ENCODE data around the gene UHRF1.

DNA sequence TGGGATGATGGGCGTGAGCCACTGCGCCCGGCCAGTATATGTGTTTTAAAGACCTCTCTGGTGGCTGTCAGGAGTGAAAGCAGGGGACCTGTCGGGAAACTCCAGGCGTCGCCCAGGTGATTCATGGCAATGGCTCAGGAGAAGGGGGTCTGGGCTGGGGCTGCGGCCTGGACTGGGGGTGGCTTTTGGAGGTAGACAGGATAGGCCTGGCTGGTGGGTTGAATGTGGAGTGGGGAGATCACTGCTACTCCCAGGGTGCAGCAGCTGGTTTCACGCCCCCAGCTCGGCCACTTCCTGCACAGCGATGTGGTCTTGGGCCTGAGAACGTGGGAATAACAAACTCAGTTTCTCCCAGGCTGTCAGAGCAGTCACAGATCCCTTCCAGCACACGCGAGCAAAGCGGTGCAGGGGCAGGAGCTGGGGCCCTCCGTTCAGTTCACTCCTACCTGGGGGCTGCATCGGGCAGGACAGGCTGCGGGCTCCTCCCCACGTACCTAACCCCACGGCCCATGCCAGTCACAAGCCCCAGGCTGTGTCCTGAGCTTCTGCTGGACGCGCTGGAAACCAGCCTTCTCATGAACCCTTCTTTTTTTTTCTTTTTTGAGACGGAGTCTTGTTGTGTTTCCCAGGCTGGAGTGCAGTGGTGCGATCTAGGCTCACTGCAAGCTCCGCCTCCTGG, 78.5 kb downstream of the UHRF1 start:
- TF ChIP-seq, protein P1, sequence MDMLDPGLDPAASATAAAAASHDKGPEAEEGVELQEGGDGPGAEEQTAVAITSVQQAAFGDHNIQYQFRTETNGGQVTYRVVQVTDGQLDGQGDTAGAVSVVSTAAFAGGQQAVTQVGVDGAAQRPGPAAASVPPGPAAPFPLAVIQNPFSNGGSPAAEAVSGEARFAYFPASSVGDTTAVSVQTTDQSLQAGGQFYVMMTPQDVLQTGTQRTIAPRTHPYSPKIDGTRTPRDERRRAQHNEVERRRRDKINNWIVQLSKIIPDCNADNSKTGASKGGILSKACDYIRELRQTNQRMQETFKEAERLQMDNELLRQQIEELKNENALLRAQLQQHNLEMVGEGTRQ (IDR thresholded peaks at IDR 0.05; ENCODE audit: low read depth, low read length), result no peak
- TF ChIP-seq MXI1 (IDR thresholded peaks at IDR 0.05; ENCODE audit: borderline replicate concordance, low read depth, low read length) (no peak), CEBPB (IDR thresholded peaks at IDR 0.05; ENCODE audit: low read depth, low read length) (no peak), POLR2A (IDR thresholded peaks at IDR 0.05; ENCODE audit: low read depth, low read length) (no peak), SMC3 (IDR thresholded peaks at IDR 0.05; ENCODE audit: low read depth, low read length) (no peak), RFX5 (IDR thresholded peaks at IDR 0.05; ENCODE audit: low read depth, low read length) (no peak), BHLHE40 (IDR thresholded peaks at IDR 0.05; ENCODE audit: low read depth, low read length) (no peak), RCOR1 (IDR thresholded peaks at IDR 0.05; ENCODE audit: insufficient replicate concordance, low read length) (no peak), FOS (IDR thresholded peaks at IDR 0.05; ENCODE audit: low read depth, low read length) (no peak)
- TF ChIP-seq, protein P2, sequence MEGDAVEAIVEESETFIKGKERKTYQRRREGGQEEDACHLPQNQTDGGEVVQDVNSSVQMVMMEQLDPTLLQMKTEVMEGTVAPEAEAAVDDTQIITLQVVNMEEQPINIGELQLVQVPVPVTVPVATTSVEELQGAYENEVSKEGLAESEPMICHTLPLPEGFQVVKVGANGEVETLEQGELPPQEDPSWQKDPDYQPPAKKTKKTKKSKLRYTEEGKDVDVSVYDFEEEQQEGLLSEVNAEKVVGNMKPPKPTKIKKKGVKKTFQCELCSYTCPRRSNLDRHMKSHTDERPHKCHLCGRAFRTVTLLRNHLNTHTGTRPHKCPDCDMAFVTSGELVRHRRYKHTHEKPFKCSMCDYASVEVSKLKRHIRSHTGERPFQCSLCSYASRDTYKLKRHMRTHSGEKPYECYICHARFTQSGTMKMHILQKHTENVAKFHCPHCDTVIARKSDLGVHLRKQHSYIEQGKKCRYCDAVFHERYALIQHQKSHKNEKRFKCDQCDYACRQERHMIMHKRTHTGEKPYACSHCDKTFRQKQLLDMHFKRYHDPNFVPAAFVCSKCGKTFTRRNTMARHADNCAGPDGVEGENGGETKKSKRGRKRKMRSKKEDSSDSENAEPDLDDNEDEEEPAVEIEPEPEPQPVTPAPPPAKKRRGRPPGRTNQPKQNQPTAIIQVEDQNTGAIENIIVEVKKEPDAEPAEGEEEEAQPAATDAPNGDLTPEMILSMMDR (conservative IDR thresholded peaks at IDR 0.05; ENCODE audit: low read depth, low read length), result no peak
